ENCODE measurements around the gene SRR.

The SRR gene

GRCh38 chr17:2266865-2267228 is 36.9 kb upstream of the SRR start:
- peaks cover 5% of the 10 kb centered on the region for H3K36me3 ChIP-seq (ENCODE audit: control insufficient read depth, insufficient read depth, low read length)
- WGBS, 2 experiments = 88 to 94% methylated on average over 3 of the region's 3 CpGs

GRCh38 chr17:2267354-2267753 is 36.4 kb upstream of the SRR start:
- Histone ChIP-seq H3K27ac (ENCODE audit: insufficient read depth, low read depth, low read length, poor library complexity, severe bottlenecking) (no peak overlapping the region), H3K9me3 (ENCODE audit: control insufficient read depth, low read length) (no peaks in the 10 kb centered on the region), H3K27me3 (ENCODE audit: control insufficient read depth, insufficient read depth, low read length, poor library complexity, severe bottlenecking) (no peaks in the 10 kb centered on the region), H3K4me3 (ENCODE audit: insufficient read depth, low read depth, low read length) (no peak overlapping the region), H3K36me3 (ENCODE audit: control insufficient read depth, insufficient read depth, low read length) (peaks cover 5% of the 10 kb centered on the region), H3K4me1 (ENCODE audit: control insufficient read depth, insufficient read depth, low read length) (no peaks in the 10 kb centered on the region)
- WGBS, 2 experiments = 92 to 95% methylated on average over 4 of the region's 4 CpGs

More at GRCh38 chr17:2266865-2267228, 36.9 kb upstream of the SRR start:
- Histone ChIP-seq H3K4me1 (ENCODE audit: control insufficient read depth, insufficient read depth, low read length) (no peaks in the 10 kb centered on the region), H3K27me3 (ENCODE audit: control insufficient read depth, insufficient read depth, low read length, poor library complexity, severe bottlenecking) (no peaks in the 10 kb centered on the region), H3K4me3 (ENCODE audit: insufficient read depth, low read depth, low read length) (no peak overlapping the region), H3K27ac (ENCODE audit: insufficient read depth, low read depth, low read length, poor library complexity, severe bottlenecking) (no peak overlapping the region), H3K9me3 (ENCODE audit: control insufficient read depth, low read length) (no peaks in the 10 kb centered on the region)

- no peaks in the 10 kb centered on the region for H3K9me3 ChIP-seq (ENCODE audit: control insufficient read depth, low read length)
- H3K4me3 ChIP-seq (ENCODE audit: insufficient read depth, low read depth, low read length) = no peak overlapping the region
- no peaks in the 10 kb centered on the region for H3K27me3 ChIP-seq (ENCODE audit: control insufficient read depth, insufficient read depth, low read length, poor library complexity, severe bottlenecking)
- 89 to 97% methylated on average over 3 of the region's 3 CpGs for WGBS, 2 experiments
- H3K27ac ChIP-seq (ENCODE audit: insufficient read depth, low read depth, low read length, poor library complexity, severe bottlenecking) = no peak overlapping the region
- peaks cover 21% of the 10 kb centered on the region for H3K36me3 ChIP-seq (ENCODE audit: control insufficient read depth, insufficient read depth, low read length)
- H3K4me1 ChIP-seq (ENCODE audit: control insufficient read depth, insufficient read depth, low read length) = no peaks in the 10 kb centered on the region
These were observed 31.6 kb upstream of the SRR start for GRCh38 chr17:2271985-2272702.

GRCh38 chr17:2274414-2274813 is 29.3 kb upstream of the SRR start:
- Histone ChIP-seq H3K27me3 (ENCODE audit: control insufficient read depth, insufficient read depth, low read length, poor library complexity, severe bottlenecking) (no peaks in the 10 kb centered on the region), H3K36me3 (ENCODE audit: control insufficient read depth, insufficient read depth, low read length) (peaks cover 28% of the 10 kb centered on the region), H3K4me3 (ENCODE audit: insufficient read depth, low read depth, low read length) (no peak overlapping the region), H3K9me3 (ENCODE audit: control insufficient read depth, low read length) (no peaks in the 10 kb centered on the region), H3K4me1 (ENCODE audit: control insufficient read depth, insufficient read depth, low read length) (no peaks in the 10 kb centered on the region), H3K27ac (ENCODE audit: insufficient read depth, low read depth, low read length, poor library complexity, severe bottlenecking) (no peak overlapping the region)
- WGBS, 2 experiments = 43 to 49% methylated on average over 2 of the region's 2 CpGs

GRCh38 chr17:2275722-2276121 is 28.0 kb upstream of the SRR start:
- WGBS, 2 experiments = 100% methylated on average over 1 of the region's 1 CpG; no CpG with 5 or more reads in 1 of the 2 experiments
- H3K36me3 ChIP-seq (ENCODE audit: control insufficient read depth, insufficient read depth, low read length) = peaks cover 35% of the 10 kb centered on the region
- no peak overlapping the region for H3K27ac ChIP-seq (ENCODE audit: insufficient read depth, low read depth, low read length, poor library complexity, severe bottlenecking)
- no peaks in the 10 kb centered on the region for H3K4me1 ChIP-seq (ENCODE audit: control insufficient read depth, insufficient read depth, low read length)
- no peaks in the 10 kb centered on the region for H3K27me3 ChIP-seq (ENCODE audit: control insufficient read depth, insufficient read depth, low read length, poor library complexity, severe bottlenecking)
- H3K9me3 ChIP-seq (ENCODE audit: control insufficient read depth, low read length) = no peaks in the 10 kb centered on the region
- no peak overlapping the region for H3K4me3 ChIP-seq (ENCODE audit: insufficient read depth, low read depth, low read length)

- H3K9me3 ChIP-seq (ENCODE audit: control insufficient read depth, low read length) = no peaks in the 10 kb centered on the region
- H3K36me3 ChIP-seq (ENCODE audit: control insufficient read depth, insufficient read depth, low read length) = peaks cover 50% of the 10 kb centered on the region
- no peaks in the 10 kb centered on the region for H3K27me3 ChIP-seq (ENCODE audit: control insufficient read depth, insufficient read depth, low read length, poor library complexity, severe bottlenecking)
- H3K27ac ChIP-seq (ENCODE audit: insufficient read depth, low read depth, low read length, poor library complexity, severe bottlenecking) = no peak overlapping the region
- H3K4me3 ChIP-seq (ENCODE audit: insufficient read depth, low read depth, low read length) = no peak overlapping the region
- WGBS, 2 experiments = 94 to 96% methylated on average over 9 of the region's 9 CpGs
- H3K4me1 ChIP-seq (ENCODE audit: control insufficient read depth, insufficient read depth, low read length) = no peaks in the 10 kb centered on the region
These were observed 26.1 kb upstream of the SRR start for GRCh38 chr17:2277429-2278170.

- no peaks in the 10 kb centered on the region for H3K9me3 ChIP-seq (ENCODE audit: control insufficient read depth, low read length)
- H3K4me1 ChIP-seq (ENCODE audit: control insufficient read depth, insufficient read depth, low read length) = no peaks in the 10 kb centered on the region
- no peaks in the 10 kb centered on the region for H3K27me3 ChIP-seq (ENCODE audit: control insufficient read depth, insufficient read depth, low read length, poor library complexity, severe bottlenecking)
- WGBS, 2 experiments = 93 to 95% methylated on average over 8 to 9 of the region's 9 CpGs
- no peak overlapping the region for H3K4me3 ChIP-seq (ENCODE audit: insufficient read depth, low read depth, low read length)
- H3K27ac ChIP-seq (ENCODE audit: insufficient read depth, low read depth, low read length, poor library complexity, severe bottlenecking) = no peak overlapping the region
- peaks cover 46% of the 10 kb centered on the region for H3K36me3 ChIP-seq (ENCODE audit: control insufficient read depth, insufficient read depth, low read length)
These were observed 24.0 kb upstream of the SRR start for GRCh38 chr17:2279707-2280106.

GRCh38 chr17:2282297-2282873 is 21.4 kb upstream of the SRR start:
- Histone ChIP-seq H3K36me3 (ENCODE audit: control insufficient read depth, insufficient read depth, low read length) (peaks cover 42% of the 10 kb centered on the region), H3K27me3 (ENCODE audit: control insufficient read depth, insufficient read depth, low read length, poor library complexity, severe bottlenecking) (no peaks in the 10 kb centered on the region), H3K4me3 (ENCODE audit: insufficient read depth, low read depth, low read length) (no peak overlapping the region), H3K4me1 (ENCODE audit: control insufficient read depth, insufficient read depth, low read length) (no peaks in the 10 kb centered on the region), H3K9me3 (ENCODE audit: control insufficient read depth, low read length) (no peaks in the 10 kb centered on the region), H3K27ac (ENCODE audit: insufficient read depth, low read depth, low read length, poor library complexity, severe bottlenecking) (no peak overlapping the region)
- WGBS, 2 experiments = 84 to 89% methylated on average over 6 of the region's 7 CpGs

GRCh38 chr17:2283302-2283701 is 20.4 kb upstream of the SRR start:
- Histone ChIP-seq H3K4me3 (ENCODE audit: insufficient read depth, low read depth, low read length) (no peak overlapping the region), H3K27ac (ENCODE audit: insufficient read depth, low read depth, low read length, poor library complexity, severe bottlenecking) (no peak overlapping the region), H3K9me3 (ENCODE audit: control insufficient read depth, low read length) (no peaks in the 10 kb centered on the region), H3K27me3 (ENCODE audit: control insufficient read depth, insufficient read depth, low read length, poor library complexity, severe bottlenecking) (no peaks in the 10 kb centered on the region), H3K36me3 (ENCODE audit: control insufficient read depth, insufficient read depth, low read length) (peaks cover 51% of the 10 kb centered on the region), H3K4me1 (ENCODE audit: control insufficient read depth, insufficient read depth, low read length) (no peaks in the 10 kb centered on the region)
- WGBS, 2 experiments = 95 to 97% methylated on average over 7 of the region's 7 CpGs

- Histone ChIP-seq H3K9me3 (ENCODE audit: control insufficient read depth, low read length) (no peaks in the 10 kb centered on the region), H3K4me3 (ENCODE audit: insufficient read depth, low read depth, low read length) (no peak overlapping the region), H3K36me3 (ENCODE audit: control insufficient read depth, insufficient read depth, low read length) (peaks cover 61% of the 10 kb centered on the region), H3K27me3 (ENCODE audit: control insufficient read depth, insufficient read depth, low read length, poor library complexity, severe bottlenecking) (no peaks in the 10 kb centered on the region), H3K27ac (ENCODE audit: insufficient read depth, low read depth, low read length, poor library complexity, severe bottlenecking) (no peak overlapping the region), H3K4me1 (ENCODE audit: control insufficient read depth, insufficient read depth, low read length) (no peaks in the 10 kb centered on the region)
- 93 to 94% methylated on average over 2 of the region's 5 CpGs for WGBS, 2 experiments
These were observed 13.8 kb upstream of the SRR start for GRCh38 chr17:2289878-2290478.
